HG03460 (cell line): Measurements from ENCODE around the gene POLK.
"Not testable (repeated sequence)": the region's sequence is repeated elsewhere in the genome, so short reads cannot be mapped to it uniquely, and the experiment has no call there.

Experiments
- ATAC-seq: cut with Tn5 transposase; IDR thresholded peaks from one replicate; pipeline ENCODE4 v1.9.1; 2021; ENCODE audit not compliant: unreplicated experiment

The POLK gene

DNA sequence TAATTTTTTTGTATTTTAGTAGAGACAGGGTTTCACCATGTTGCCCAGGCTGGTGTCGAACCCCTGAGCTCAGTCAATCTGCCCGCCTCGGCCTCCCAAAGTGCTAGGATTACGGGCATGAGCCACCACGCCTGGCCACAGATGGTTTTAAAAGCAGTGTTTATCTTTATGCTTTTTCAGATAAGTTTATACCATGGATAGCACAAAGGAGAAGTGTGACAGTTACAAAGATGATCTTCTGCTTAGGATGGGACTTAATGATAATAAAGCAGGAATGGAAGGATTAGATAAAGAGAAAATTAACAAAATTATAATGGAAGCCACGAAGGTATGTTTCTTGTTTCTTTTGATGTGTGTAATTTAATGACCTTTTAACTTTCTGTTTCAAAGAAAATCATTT, 35.1 kb downstream of the POLK start:
- ATAC-seq, result no peak

DNA sequence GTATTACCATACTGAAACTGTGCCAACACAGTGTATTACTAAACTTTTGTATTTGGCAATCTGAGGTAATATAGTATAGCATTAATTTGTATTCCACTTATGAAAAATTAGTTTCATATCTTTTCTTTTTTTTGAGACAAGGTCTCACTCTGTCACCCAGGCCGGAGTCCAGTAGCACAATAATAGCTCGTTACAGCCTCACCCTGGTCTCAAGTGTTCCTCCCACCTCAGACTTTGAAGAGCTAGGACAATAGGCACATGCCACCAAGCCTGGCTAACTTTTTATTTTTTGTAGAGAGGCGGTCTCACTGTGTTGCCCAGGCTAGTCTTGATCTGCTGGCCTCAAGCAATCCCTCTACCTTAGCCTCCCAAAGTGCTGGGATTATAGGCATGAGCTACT, 36.1 kb downstream of the POLK start:
- no peak for ATAC-seq

DNA sequence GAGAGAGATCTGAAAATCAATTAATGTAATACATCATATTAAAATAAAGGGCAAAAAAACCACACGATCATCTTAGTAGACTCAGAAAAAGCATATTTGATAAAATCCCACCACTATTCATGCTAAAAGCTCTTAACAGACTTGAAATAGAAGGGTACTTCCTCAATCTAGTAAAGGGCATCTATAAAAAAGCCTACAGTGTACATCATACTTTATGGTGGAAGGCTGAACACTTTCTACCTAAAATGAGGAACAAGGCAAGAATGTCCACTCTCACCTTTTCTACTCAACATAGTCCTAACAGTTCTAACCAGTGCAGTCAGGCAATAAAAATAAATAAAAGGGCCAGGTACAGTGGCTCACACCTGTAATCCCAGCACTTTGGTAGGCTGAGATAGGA, 38.9 kb downstream of the POLK start:
- ATAC-seq, result no peak

DNA sequence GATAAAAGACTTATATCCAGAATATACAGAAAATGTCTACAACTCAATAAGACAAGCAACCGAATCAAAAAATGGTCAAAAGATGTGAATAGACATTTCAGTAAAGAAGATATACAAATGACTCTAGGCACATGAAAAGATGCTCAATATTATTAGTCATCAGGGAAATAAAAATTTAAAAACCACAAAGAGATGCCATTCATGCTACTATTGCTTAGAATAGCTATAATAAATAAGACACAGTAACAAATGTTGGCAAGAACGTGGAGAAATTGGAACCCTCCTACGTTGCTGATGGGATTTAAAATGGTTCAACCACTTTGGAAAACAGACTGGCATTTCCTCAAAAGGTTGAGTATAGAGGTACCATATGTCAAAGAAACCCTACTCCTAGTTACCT, 39.8 kb downstream of the POLK start:
- ATAC-seq, result no peak

DNA sequence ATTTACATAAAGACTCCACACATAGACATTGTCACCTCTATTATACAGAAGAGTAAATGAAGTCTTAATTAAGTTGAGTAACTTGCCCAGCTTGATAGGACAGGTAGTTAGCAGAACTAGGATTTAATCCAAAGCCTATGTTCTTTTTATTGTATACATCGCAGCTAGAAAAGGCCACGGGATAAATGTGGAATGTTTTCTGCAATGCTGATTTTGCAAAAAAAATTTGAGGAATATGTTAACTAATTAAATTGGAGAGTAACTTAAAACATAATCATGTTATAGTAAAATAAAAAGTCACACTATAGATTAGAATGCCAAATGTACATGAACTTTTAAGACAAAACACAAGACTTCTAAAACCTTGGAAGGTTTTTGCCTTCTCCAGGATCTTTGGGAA, 41.1 kb downstream of the POLK start:
- no peak for ATAC-seq

DNA sequence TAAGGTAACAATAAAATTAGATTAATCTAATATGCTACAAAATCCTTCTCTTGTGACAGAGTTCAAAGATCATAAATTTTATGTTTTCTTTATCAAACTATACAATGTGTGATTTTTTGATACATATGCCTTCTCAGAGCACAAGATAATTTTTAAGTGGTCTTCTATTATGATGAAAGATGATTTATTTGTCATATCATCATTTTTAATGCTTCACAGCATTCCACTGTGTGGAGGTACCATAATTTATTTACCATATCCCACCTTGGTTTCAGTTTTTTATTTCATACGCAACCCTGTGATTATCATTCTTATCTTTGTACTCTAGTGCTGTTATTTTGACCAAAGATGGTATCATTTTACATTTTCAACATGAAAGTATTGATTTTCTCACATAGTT, 41.7 kb downstream of the POLK start:
- no peak for ATAC-seq

DNA sequence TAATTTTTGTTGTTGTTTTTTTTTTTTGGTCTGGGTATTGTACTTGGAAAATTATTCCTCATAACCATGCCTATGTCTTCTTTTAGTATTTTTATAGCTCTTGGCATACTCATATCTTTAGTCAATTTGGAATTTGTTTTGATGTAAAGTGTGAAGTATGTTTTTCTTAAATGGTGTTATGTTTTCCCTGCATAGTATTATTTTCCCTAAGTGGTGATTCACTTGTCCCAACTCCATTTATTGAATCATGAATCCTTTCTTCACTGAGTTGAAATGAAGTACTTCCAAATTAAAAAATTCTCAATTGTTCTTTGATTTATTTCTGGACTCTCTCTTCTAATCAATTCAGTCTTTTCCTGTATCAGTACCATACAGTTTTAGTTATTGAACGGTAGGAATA, 46.5 kb downstream of the POLK start:
- no peak for ATAC-seq

DNA sequence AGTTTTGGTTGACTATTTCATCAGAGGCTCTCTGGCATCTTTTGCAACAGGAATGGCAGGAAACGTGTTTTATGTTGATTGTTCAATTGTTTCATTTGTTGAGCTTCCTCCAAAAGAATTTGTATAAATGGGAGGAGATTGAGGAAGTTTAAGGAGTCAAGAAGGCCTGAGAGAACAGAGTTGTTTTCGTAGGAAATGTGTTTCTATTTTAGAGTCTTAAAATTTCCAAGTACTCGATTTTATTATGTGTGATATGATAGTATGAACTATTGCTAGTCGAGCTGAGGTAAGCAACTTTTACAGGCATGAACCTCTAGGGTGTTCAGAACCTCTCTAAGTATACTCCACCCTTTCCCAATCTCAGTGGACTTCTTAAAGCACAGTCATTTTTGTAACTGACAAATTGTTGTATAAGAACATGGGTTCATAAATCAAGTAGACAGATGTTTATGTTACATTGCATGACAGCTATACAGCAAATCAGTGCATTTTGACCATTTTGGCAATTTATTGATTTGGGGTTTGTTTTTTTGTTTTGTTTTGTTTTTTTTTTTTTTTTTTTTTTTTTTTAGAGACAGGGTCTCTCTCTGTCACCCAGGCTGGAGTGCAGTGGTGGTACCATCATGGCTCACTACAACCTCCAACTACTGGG, 47.4 kb downstream of the POLK start:
- no peak for ATAC-seq

DNA sequence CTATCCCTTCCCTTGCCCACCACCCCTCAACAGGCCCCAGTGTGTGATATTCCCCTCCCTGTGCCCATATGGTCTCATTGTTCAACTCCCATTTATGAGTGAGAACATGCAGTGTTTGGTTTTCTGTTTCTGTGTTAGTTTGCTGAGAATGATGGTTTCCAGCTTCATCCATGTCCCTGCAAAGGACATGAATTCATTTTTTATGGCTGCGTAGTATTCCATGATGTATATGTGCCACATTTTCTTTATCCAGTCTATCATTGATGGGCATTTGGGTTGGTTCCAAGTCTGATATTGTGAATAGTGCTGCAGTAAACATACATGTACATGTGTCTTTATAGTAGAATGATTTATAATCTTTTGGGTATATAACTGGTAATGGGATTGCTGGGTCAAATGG, 49.0 kb downstream of the POLK start:
- not testable (repeated sequence) for ATAC-seq

DNA sequence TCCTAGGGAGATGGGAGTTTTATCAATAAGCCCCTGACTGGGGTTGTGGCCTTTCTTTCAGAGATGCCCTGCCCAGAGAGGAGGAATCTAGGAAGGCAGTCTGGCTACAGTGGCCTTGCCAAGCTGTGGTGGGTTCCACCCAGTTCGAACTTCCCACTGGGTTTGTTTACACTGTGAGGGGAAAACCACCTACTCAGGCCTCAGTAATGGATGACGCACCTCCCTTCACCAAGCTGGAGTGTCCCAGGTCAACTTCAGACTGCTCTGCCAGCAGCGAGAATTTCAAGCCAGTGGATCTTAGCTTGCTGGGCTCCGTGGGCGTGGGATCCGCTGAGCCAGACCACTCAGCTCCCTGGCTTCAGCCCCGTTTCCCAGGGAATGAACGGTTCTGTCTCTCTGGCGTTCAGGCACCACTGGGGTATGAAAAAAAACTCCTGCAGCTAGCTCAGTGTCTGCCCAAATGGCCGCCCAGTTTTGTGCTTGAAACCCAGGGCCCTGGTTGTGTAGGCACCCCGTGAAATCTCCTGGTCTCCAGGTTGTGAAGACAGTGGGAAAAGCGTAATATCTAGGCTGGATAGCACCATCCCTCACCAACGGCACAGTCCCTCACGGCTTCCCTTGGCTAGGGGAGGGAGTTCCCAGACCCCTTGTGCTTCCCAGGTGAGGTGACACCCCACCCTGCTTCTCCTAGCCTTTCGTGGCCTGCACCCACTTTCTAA, 54.5 kb downstream of the POLK start:
- ATAC-seq, result not testable (repeated sequence)

DNA sequence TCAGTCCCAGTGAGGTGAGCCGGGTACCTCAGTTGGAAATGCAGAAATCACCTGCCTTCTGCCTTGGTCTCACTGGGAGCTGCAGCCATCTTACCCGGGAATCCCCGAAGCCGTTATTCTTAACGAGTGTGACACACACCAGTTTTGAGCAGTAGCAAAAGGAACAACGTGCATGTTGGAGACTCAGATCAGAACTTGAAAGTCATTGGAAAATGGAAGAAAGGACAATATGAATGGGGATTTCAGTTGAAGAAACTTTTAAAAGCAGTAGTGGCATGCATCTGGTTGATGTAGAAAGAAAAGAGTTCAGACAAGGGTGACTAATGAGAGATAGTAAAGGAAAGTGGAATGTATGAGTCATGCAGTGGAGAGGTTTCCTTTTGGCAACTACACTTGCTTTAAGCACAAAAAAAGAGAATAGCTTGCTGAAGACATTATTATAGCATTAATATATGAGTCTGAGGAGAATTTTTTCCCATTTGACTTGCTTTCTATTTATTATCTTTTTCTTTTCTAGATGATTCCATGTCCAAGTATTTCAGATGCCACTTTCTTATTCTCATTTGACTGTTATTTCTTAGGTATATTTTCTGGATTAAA, 55.1 kb downstream of the POLK start:
- ATAC-seq, result peak; percentile 81

DNA sequence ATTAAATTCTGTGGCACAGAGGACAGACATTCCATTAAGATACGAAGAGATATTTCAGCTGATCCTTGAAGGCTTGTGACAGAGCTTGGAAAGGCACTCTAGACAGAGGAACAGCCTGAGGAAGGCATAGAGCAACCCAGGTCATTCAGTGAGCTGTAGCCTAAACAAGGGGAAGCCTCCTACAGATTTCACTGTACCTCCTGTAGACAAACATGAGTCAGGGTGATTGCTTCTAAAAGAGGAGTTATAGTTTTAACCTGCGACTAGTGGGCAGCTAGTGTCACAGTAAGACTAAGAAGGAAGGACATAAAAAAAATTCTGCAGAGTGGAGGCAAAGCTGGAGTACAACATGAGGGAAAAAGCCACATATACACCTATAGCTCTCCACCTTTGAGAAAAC, 56.0 kb downstream of the POLK start:
- ATAC-seq, result no peak

DNA sequence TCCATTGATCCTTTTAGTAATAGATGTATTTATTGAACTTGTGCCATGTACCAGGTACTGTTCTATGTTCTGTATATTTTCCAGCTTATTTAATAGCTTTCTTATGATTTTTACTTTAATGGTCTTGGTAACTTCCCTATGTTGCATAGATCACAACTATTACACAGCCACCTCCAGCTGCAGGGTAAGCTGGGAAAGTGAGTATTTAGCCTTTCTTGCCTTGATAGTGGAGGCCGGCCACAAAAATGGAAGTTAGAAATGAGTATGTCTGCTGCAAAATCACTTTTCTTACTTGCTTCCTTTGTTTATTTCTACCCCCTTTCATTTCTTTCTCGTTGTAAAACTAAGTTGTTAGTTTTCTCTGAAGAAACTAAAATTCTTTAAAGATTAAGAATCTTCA, 56.5 kb downstream of the POLK start:
- ATAC-seq, result no peak

DNA sequence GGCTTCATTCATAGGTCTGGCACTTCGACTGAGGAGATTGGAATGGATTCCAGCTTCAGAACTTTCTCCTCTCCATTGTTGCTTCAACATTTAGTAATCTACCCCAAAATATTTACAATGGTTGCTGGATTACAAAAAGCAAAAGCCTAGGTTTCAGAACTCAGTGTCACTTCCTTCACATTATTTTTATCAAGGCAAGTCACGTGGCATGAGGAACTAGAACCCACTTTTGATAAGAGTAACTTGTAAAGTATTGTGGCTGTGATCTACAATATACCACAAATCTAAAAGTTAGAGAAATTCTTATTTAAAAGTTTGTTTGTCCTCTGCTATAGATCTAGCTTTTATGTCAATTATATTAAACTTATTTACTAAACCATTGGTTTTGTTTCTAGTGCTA, 59.9 kb downstream of the POLK start:
- no peak for ATAC-seq

DNA sequence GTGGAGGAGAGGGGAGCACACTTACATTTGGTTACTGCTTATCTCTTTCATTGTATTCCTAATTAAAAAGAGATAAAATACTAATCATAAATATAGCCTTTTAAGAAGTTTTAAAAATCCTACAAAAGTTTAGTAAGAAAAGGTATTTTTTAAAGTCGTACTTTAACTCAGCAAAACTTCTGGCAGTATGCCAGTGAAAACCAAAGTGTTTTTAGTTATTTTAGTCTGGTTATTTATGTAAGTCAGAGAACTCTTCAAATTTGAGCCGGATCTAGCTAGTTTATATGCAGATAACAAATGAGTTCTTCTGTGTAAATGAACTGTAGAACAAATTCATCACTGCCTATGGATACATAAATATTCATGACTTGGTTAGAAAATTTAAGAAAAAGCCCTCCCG, 63.1 kb downstream of the POLK start:
- ATAC-seq, result peak; percentile 22

DNA sequence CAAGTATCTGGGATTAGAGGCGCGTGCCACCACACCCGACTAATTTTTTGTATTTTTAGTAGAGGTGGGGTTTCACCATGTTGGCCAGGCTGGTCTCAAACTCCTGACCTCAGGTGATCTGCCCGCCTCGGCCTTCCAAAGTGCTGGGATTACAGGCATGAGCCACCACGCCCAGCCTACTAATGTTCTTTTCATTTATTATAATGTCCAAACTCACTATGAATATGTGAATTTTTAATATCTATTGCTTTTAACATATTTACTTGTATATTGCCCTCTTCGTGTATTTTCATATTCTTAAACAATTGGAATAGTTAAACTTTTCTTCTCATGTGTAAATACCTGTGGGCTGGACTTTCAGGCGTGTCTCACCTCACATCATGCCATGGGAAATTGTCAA, 66.6 kb downstream of the POLK start:
- not testable (repeated sequence) for ATAC-seq

DNA sequence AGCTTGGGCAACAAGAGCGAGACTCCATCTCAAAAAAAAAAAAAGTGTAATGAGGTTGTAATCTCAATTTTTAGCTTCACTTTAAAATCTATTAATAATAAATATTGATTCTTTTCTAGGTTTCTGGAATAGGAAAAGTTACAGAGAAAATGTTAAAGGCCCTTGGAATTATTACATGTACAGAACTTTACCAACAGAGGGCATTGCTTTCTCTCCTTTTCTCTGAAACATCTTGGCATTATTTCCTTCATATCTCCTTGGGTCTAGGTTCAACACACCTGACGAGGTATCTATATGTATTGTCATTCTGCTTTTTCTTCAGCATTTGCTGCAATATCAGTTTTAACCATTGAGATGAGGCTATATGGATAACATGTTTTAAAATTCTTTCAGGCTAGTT, 73.0 kb downstream of the POLK start:
- no peak for ATAC-seq

DNA sequence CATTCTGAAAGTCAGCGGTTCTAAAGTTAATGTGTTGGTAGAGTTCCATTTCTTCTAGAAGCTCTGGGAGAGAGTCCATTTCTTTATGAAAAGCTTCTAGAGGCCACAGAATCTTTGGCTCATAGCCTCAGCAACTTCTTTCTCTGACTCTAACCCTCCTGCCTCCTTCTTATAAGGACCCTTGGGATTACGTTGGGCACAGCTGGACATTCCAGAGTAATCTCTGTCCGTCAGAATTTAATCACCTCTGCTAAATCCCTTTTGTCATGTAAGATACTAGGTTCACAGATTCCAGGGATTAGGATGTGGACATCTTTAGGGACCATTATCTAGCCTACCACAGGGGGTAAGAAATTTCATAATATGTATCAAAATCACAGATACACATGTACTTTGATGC, 77.0 kb downstream of the POLK start:
- no peak for ATAC-seq

DNA sequence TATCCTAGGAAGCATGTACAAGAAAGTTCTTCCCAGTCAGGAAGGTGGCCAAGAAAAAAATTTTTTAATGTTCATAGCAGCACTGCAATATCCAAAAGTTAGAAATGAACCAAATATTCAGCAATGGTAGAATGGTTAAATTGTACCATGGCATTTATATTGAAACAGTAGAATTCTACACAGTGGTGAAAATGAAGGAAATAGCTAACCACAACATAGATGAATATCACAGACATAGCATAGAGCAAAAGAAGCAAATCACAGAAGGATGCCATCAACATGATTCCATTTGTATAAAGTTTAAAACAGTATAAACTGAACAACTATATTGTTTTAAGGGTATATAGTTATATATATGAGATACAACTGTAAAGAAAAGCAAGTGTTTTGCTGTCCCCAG, 88.8 kb downstream of the POLK start:
- ATAC-seq, result no peak

DNA sequence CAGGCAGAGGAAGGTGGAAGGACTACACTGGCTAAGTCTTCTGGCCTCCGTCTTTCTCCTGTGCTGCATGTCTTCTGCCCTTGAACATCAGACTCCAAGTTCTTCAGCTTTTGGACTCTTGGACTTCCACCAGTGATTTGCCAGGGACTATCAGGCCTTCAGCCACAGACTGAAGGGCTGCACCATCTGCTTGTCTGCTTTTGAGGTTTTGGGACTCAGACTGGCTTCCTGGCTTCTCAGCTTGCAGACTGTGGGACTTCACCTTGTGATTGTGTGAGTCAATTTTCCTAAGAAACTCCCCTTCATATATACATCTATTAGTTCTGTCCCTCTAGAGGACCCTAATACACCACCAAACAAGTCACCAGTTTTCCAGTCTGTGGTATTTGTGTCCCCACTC, 89.9 kb downstream of the POLK start:
- ATAC-seq, result no peak

DNA sequence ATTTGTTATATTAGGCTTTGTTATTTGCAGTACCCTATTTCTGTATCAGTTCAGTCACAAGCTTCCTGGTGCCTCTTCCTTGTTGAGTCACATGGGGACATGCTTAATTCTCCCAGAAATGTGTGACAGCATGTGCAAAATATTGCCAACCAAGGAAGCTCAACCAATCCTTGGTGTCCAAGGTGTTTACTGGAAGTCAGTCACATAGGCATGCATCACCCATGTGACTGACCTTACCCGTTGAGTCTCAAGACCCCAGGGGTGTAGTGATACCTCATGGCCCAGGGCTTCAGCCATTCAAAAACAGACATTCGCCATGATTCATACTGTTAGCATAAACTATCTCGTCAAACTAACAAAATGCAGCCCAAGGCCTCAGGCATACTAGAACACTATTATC, 90.3 kb downstream of the POLK start:
- no peak for ATAC-seq

DNA sequence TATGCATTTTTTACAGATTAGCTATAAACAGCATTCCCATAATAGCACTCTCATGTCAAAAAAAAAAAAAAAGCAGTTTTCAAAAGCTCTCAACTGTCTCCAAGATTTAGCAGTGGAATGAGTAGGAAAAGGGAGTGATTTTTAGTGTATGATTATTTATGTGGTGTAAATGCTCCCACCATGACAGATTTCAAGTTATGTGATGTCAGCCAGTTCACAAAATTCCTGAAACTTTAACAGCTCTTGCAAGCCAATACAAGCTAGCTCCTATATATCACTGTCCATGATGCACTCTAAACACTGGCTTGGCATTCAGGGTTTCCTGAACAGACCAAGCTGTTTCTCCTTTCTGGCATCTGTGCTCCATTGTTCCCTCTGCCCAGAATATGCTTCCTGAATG, 91.7 kb downstream of the POLK start:
- ATAC-seq, result no peak

DNA sequence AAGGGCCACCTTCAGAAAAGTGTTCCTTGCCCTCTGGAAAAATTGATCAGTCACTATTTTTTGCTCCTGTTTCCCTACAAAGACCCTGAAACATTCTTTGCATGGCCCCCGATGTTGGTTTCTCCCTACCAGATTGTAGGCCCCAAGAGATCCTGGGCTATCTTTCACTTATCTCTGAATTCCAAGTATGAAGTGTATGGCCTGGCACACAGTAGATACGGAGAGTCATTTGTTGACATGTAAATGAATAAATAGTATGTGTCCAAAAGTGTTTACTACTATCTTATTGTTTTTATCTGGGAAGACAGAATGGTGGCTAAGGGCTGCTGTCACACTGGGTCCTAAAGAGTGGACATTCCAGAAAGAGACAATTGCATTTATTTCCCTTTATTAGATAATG, 92.1 kb downstream of the POLK start:
- ATAC-seq, result no peak
